ENCODE results near the gene SLC25A24. TPM values are rescaled to one million over a fixed set of nuclear protein-coding genes. Genes with fewer than 3 reads are reported as not detected.
A peak's percentile ranks its signal among the peaks of the same experiment; 100 is the strongest.

The SLC25A24 gene
- total RNA-seq, 1 donor from 2014 or later = 72.2 TPM

DNA sequence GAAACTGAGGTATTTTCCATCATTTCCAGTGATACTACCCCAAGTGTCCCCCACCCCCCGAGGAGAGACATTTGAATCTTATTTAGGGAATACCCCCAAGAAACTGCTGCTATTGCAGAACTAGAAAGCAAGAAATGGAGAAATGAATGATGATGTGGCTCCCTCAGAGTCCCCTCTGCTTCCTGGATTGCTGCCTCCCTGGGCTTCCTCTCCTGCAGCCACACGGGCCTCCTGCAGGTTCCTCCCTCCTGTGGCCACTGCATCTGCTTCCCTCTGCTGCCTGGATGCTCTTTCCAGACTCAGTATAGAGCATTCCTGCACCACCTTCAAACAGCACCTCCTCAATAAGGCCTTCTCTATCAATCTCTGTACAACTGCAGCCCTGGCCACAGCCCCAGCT lies 69.3 kb downstream of the SLC25A24 start:
- H3K9me3 ChIP-seq (ENCODE audit: low read depth) = no peaks in the 10 kb centered on the region
- Mint-ChIP-seq H3K27me3 (ENCODE audit: insufficient read depth, low read depth) (no peaks in the 10 kb centered on the region), H3K4me1 (peaks cover 5% of the 10 kb centered on the region), H3K36me3 (peaks cover 19% of the 10 kb centered on the region), H3K4me3 (no peak overlapping the region), H3K9me3 (peaks cover 14% of the 10 kb centered on the region), H3K27ac (no peak overlapping the region)
- no peak overlapping the region for H2AFZ ChIP-seq (replicated peaks)
- H3K79me2 ChIP-seq (ENCODE audit: low read depth) = no peaks in the 10 kb centered on the region
- no peak overlapping the region for H3K9ac ChIP-seq
- no peak overlapping the region for H3K4me3 ChIP-seq
- DNase-seq (ENCODE audit: low spot score) = no peak
- H3K27ac ChIP-seq = no peak overlapping the region
- no peaks in the 10 kb centered on the region for H4K20me1 ChIP-seq (ENCODE audit: low read depth)
- peaks cover 5% of the 10 kb centered on the region for H3K4me1 ChIP-seq
- no peaks in the 10 kb centered on the region for H3K27me3 ChIP-seq
- H3F3A ChIP-seq (ENCODE audit: low read depth) = no peaks in the 10 kb centered on the region
- H3K36me3 ChIP-seq = peaks cover 11% of the 10 kb centered on the region
- TF ChIP-seq EZH2phosphoT487 (IDR thresholded peaks at IDR 0.05) (no peak), EZH2 (IDR thresholded peaks at IDR 0.05) (no peak)
- TF ChIP-seq, protein P1, sequence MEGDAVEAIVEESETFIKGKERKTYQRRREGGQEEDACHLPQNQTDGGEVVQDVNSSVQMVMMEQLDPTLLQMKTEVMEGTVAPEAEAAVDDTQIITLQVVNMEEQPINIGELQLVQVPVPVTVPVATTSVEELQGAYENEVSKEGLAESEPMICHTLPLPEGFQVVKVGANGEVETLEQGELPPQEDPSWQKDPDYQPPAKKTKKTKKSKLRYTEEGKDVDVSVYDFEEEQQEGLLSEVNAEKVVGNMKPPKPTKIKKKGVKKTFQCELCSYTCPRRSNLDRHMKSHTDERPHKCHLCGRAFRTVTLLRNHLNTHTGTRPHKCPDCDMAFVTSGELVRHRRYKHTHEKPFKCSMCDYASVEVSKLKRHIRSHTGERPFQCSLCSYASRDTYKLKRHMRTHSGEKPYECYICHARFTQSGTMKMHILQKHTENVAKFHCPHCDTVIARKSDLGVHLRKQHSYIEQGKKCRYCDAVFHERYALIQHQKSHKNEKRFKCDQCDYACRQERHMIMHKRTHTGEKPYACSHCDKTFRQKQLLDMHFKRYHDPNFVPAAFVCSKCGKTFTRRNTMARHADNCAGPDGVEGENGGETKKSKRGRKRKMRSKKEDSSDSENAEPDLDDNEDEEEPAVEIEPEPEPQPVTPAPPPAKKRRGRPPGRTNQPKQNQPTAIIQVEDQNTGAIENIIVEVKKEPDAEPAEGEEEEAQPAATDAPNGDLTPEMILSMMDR (IDR thresholded peaks at IDR 0.05) = no peak
- no peak overlapping the region for H3K4me2 ChIP-seq

DNA sequence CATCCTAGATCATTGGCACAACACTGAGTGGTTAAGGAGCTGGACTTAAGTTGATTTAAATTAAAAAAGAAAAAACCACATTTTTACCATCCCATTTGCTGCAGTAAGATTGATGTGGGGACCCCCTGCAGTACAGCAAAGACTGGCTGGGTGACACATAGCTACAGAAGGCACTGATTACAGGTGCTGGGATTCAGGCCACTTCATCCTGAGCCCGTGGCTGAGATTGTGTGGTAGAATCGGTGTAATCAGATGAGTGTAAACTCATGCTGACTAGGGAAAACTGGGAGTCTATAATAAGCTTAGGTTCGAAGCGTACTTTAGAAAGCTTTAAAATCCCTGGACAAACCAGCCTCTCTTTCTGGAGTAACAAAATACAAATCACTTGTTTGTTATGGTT lies 70.1 kb downstream of the SLC25A24 start:
- no peaks in the 10 kb centered on the region for H3F3A ChIP-seq (ENCODE audit: low read depth)
- Mint-ChIP-seq H3K4me3 (no peak overlapping the region), H3K4me1 (peaks cover 11% of the 10 kb centered on the region), H3K27ac (no peak overlapping the region), H3K27me3 (ENCODE audit: insufficient read depth, low read depth) (no peaks in the 10 kb centered on the region), H3K36me3 (peaks cover 19% of the 10 kb centered on the region), H3K9me3 (peaks cover 14% of the 10 kb centered on the region)
- TF ChIP-seq, protein P1 (IDR thresholded peaks at IDR 0.05) = no peak
- TF ChIP-seq EZH2 (IDR thresholded peaks at IDR 0.05) (no peak), EZH2phosphoT487 (IDR thresholded peaks at IDR 0.05) (no peak)
- H3K4me1 ChIP-seq = no peaks in the 10 kb centered on the region
- H2AFZ ChIP-seq (replicated peaks) = no peak overlapping the region
- no peak overlapping the region for H3K4me2 ChIP-seq
- H3K4me3 ChIP-seq = no peak overlapping the region
- no peak overlapping the region for H3K27ac ChIP-seq
- DNase-seq (ENCODE audit: low spot score) = no peak
- H4K20me1 ChIP-seq (ENCODE audit: low read depth) = no peaks in the 10 kb centered on the region
- H3K9me3 ChIP-seq (ENCODE audit: low read depth) = no peaks in the 10 kb centered on the region
- no peaks in the 10 kb centered on the region for H3K27me3 ChIP-seq
- no peaks in the 10 kb centered on the region for H3K79me2 ChIP-seq (ENCODE audit: low read depth)
- H3K36me3 ChIP-seq = peaks cover 4% of the 10 kb centered on the region
- no peak overlapping the region for H3K9ac ChIP-seq

- Histone ChIP-seq H3F3A (ENCODE audit: low read depth) (no peaks in the 10 kb centered on the region), H3K27ac (no peak overlapping the region), H3K4me2 (no peak overlapping the region), H3K4me3 (no peak overlapping the region), H3K9ac (no peak overlapping the region), H4K20me1 (ENCODE audit: low read depth) (no peaks in the 10 kb centered on the region), H3K27me3 (no peaks in the 10 kb centered on the region), H3K79me2 (ENCODE audit: low read depth) (no peaks in the 10 kb centered on the region), H3K4me1 (no peaks in the 10 kb centered on the region), H3K36me3 (no peaks in the 10 kb centered on the region), H3K9me3 (ENCODE audit: low read depth) (no peaks in the 10 kb centered on the region), H2AFZ (replicated peaks) (no peak overlapping the region)
- Mint-ChIP-seq H3K27ac (no peak overlapping the region), H3K27me3 (ENCODE audit: insufficient read depth, low read depth) (peaks cover 4% of the 10 kb centered on the region), H3K4me1 (peaks cover 18% of the 10 kb centered on the region), H3K4me3 (peak overlapping the region; percentile 39), H3K36me3 (peaks cover 2% of the 10 kb centered on the region), H3K9me3 (peaks cover 3% of the 10 kb centered on the region)
- DNase-seq (ENCODE audit: low spot score) = peak; percentile 80
- TF ChIP-seq, protein P1 (IDR thresholded peaks at IDR 0.05) = peak; percentile 93
- TF ChIP-seq EZH2 (IDR thresholded peaks at IDR 0.05) = no peak
Observed at GRCh38 chr1:108125312-108126138, 74.6 kb downstream of the SLC25A24 start.

Measured in neural progenitor cell (in vitro differentiated cells).